ENCODE results near the gene ZNF24. TPM values are rescaled to one million over a fixed set of nuclear protein-coding genes. Genes with fewer than 3 reads are reported as not detected.

Gene ZNF24
- total RNA-seq, 1 donor from 2014 or later = 24.0 TPM

DNA sequence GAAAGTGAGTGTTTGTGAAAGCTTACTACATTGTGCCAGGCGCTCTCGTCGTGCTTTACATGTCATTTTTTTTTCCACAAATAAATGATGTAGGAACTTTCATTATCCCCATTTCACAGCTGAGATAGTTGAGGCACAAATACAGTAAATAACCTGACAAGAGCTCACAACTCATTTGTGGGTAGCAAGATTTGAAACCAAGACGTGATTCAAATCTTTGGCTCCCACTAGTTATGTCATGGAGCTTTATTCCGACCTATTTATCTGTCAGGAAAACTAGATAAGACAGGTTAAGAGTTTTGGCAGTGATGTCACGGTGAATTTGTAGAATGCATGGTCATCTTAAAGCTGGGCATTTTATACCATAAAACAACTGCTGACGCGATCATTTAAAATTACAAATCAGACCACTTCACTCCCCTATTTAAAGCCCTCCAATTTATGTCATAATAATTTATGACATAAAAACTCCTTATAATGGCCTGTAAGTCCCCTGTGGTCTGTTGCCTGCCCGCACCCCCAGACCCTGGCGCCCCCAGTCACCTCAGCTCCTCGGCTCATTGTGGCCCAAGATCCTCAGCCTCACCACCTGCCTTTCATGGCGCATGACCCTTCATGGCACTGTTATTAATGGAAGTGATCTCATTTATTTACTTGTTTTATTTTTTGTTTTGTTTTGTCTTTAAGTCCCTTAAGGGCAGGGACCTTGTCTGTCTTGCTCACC, 678 bp upstream of the ZNF24 start:
- TF ChIP-seq, protein P1, sequence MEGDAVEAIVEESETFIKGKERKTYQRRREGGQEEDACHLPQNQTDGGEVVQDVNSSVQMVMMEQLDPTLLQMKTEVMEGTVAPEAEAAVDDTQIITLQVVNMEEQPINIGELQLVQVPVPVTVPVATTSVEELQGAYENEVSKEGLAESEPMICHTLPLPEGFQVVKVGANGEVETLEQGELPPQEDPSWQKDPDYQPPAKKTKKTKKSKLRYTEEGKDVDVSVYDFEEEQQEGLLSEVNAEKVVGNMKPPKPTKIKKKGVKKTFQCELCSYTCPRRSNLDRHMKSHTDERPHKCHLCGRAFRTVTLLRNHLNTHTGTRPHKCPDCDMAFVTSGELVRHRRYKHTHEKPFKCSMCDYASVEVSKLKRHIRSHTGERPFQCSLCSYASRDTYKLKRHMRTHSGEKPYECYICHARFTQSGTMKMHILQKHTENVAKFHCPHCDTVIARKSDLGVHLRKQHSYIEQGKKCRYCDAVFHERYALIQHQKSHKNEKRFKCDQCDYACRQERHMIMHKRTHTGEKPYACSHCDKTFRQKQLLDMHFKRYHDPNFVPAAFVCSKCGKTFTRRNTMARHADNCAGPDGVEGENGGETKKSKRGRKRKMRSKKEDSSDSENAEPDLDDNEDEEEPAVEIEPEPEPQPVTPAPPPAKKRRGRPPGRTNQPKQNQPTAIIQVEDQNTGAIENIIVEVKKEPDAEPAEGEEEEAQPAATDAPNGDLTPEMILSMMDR (conservative IDR thresholded peaks at IDR 0.05; ENCODE audit: low read depth, low read length) = no peak
- no peak for DNase-seq (ENCODE audit: low read depth)
- peak overlapping the region; percentile 93 for H3K4me3 ChIP-seq (ENCODE audit: low read depth, low read length)

DNA sequence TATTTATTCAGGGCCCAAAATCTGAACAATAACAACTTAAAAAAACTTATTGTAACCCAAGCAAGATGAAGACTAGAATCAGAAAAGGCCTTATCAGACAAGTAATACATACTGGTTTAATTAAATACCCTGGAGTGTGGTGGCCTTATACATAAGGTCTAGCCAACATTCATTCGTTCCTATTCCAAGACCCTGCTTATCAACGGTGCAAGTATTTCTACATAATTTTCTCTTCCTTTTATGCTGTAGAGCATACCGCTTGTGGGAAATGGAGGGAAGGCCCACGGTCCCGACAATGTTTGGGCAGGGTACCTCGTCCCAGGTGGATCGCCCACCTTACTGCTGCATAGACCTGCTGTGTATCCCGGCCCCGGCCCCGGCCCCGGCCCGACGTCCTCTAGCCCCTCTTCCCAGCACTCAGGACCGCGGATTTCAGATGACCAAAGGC, 708 bp downstream of the ZNF24 start:
- DNase-seq (ENCODE audit: low read depth) = no peak
- peak overlapping the region; percentile 93 for H3K4me3 ChIP-seq (ENCODE audit: low read depth, low read length)
- TF ChIP-seq, protein P1 (conservative IDR thresholded peaks at IDR 0.05; ENCODE audit: low read depth, low read length) = no peak

DNA sequence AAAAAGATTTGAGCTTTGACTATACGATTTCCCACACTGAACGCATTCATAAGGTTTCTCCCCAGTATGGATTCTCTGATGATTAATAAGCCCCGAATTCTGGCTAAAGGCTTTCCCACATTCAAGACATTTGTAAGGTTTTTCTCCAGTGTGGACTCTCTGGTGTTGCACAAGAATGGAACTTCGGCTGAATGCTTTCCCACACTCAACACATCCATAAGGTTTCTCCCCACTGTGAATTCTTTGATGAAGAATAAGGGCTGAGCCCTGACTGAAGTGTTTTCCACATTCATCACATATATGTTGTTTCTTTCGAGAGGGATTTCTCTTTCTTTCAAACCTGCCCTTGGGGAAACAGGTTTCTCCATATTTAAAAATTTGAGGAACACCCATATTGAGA, 6.9 kb downstream of the ZNF24 start:
- no peak overlapping the region for H3K4me3 ChIP-seq (ENCODE audit: low read depth, low read length)
- TF ChIP-seq, protein P1 (conservative IDR thresholded peaks at IDR 0.05; ENCODE audit: low read depth, low read length) = no peak
- DNase-seq (ENCODE audit: low read depth) = no peak

DNA sequence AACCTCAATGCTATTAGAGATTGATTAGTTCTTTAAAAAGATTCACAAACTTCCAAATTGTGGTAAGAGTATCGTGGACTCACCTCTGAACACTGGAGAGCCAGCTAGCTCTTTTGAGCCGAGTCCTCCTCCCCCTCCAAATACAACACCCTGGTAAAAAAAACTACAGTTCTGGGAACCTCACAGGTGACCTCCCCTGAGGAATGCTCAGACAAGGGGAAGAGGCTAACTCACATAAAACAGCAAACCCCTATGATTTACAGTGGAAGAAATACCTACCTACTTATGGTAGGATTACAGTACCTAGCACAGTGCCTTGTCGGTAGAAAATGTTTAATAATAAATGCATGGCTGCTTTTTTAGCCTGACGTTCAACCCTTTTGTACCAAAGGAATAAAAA, 8.4 kb downstream of the ZNF24 start:
- TF ChIP-seq, protein P1 (conservative IDR thresholded peaks at IDR 0.05; ENCODE audit: low read depth, low read length) = no peak
- DNase-seq (ENCODE audit: low read depth) = no peak

DNA sequence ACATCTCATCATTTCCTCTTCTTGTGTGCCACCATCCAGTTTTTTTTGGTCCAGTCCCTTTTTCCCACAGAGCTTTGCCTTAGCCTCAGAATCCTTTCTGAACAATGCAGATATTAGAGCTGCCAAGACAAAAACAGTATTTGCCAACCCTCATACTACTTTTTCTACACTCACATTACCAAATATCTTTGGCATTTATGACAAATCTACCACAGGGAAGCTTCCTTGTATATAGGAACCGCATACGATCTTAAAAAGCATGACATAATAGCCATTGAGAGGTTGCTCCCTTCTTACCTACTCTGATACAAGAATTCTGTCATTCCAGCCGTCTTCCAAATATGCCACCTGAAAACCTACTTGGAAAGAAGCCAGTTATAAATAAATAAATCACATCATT, 9.4 kb downstream of the ZNF24 start:
- TF ChIP-seq, protein P1 (conservative IDR thresholded peaks at IDR 0.05; ENCODE audit: low read depth, low read length) = no peak
- no peak for DNase-seq (ENCODE audit: low read depth)

More for the DNA sequence above, 8.4 kb downstream of the ZNF24 start:
- no peak overlapping the region for H3K4me3 ChIP-seq (ENCODE audit: low read depth, low read length)

DNA sequence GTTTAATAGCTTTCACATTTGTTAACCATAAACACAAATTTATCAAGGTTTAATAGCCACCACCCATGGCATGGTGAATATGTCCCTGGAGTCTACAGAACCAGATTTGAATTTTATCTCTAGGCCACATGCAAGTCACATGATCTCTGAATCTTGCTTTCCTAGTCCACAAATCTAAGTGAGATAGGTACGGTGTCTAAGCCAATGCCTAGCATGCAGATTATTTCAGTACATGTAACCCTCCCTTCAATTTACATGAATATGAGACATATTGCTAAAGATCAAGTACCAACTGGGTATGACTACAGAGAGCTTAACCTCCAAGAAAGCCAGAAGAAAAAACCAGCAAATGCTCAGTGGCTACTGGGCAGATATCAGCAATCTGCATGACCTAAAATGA, 10.0 kb downstream of the ZNF24 start:
- TF ChIP-seq, protein P1 (conservative IDR thresholded peaks at IDR 0.05; ENCODE audit: low read depth, low read length) = no peak
- DNase-seq (ENCODE audit: low read depth) = no peak
- H3K4me3 ChIP-seq (ENCODE audit: low read depth, low read length) = no peak overlapping the region

More for the DNA sequence above, 9.4 kb downstream of the ZNF24 start:
- no peak overlapping the region for H3K4me3 ChIP-seq (ENCODE audit: low read depth, low read length)

Measured in epithelial cell of proximal tubule (primary cell).